ENCODE measurements around the gene HLA-DRA. TPM values are rescaled to one million over a fixed set of nuclear protein-coding genes. Genes with fewer than 3 reads are reported as not detected.

HLA-DRA gene
- total and polyA plus RNA-seq, 3 experiments from 2014 or later, result 36.6 to 41.3 (median 39.1) TPM

DNA sequence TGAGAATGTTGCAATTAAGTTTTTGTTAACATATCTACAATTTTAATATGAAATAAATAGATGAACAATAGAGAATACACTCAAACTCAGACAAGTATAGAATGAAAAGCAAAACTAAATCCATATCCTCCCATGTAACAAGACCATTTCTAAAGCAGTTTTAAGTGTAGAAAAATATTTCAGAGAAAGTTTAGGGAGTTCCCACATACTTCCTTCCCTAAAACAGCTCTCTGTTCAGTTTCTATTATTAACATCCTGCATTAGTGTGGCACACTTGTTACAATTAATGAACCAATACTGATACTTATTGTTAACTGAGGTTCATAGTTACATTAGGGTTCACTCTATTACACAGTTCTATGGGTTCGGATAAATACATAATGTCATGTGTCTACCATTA lies 52.0 kb downstream of the HLA-DRA start:
- DNase-seq, result no peak
- H3K4me1 Mint-ChIP-seq, result no peaks in the 10 kb centered on the region
- no peak overlapping the region for H3K27ac Mint-ChIP-seq
- Histone ChIP-seq H3K36me3 (ENCODE audit: insufficient read depth, low read length) (no peaks in the 10 kb centered on the region), H3K9me3 (ENCODE audit: low read length) (no peaks in the 10 kb centered on the region), H3K27me3 (ENCODE audit: insufficient read depth, low read length, poor library complexity, severe bottlenecking) (no peaks in the 10 kb centered on the region), H3K27ac (ENCODE audit: low read depth, low read length) (no peak overlapping the region), H3K4me1 (ENCODE audit: insufficient read depth, low read length) (no peaks in the 10 kb centered on the region), H3K4me3 (ENCODE audit: low read length) (no peak overlapping the region)
- ChIA-PET CTCF (no interaction called here), POLR2A (no interaction called here)
- peaks cover 0 to 5% of the 10 kb centered on the region in 2 donors for H3K27me3 Mint-ChIP-seq
- H3K9me3 Mint-ChIP-seq, result no peaks in the 10 kb centered on the region
- no peak overlapping the region for H3K4me3 Mint-ChIP-seq
- no peaks in the 10 kb centered on the region for H3K36me3 Mint-ChIP-seq

DNA sequence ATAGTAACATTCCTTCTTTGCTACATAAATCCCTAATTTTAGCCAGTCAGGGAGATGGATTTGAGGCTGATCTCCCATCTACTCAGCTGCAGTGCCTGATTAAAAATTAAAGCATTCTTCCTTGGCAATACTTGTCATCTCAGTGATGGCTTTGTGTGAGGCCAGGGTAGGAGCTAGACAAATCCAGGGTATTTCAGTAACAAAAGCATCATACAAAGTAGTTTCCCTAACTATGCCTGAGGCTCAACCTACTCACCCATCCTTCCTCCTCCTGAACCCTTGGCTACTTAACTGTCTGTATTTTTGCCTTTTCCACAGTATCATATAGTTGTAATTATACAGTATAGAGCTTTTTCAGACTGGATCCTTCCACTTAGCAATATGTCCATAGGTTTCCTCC lies 52.7 kb downstream of the HLA-DRA start:
- Mint-ChIP-seq H3K27me3 (peaks cover 0 to 5% of the 10 kb centered on the region in 2 donors), H3K27ac (no peak overlapping the region), H3K9me3 (no peaks in the 10 kb centered on the region), H3K4me1 (no peaks in the 10 kb centered on the region), H3K4me3 (no peak overlapping the region), H3K36me3 (no peaks in the 10 kb centered on the region)
- POLR2A ChIA-PET, result no interaction called here
- no peak overlapping the region for H3K27ac ChIP-seq (ENCODE audit: low read depth, low read length)
- H3K4me1 ChIP-seq (ENCODE audit: insufficient read depth, low read length), result no peaks in the 10 kb centered on the region
- no peak for DNase-seq
- H3K9me3 ChIP-seq (ENCODE audit: low read length), result no peaks in the 10 kb centered on the region
- CTCF ChIA-PET, result no interaction called here
- H3K4me3 ChIP-seq (ENCODE audit: low read length), result no peak overlapping the region
- H3K27me3 ChIP-seq (ENCODE audit: insufficient read depth, low read length, poor library complexity, severe bottlenecking), result no peaks in the 10 kb centered on the region
- no peaks in the 10 kb centered on the region for H3K36me3 ChIP-seq (ENCODE audit: insufficient read depth, low read length)

Other genes starting within 250 kb of the HLA-DRA start
- 10 to 100 TPM; 63.5 to 69.4 TPM for gene PBX2, start 249.7 kb upstream of the HLA-DRA start, total RNA-seq
- gene PBX2, start 249.7 kb upstream of the HLA-DRA start, polyA plus RNA-seq, result 2.2 TPM
- gene GPSM3, start 247.2 kb upstream of the HLA-DRA start, total RNA-seq, result 10 to 100 TPM; 82.0 to 89.5 TPM
- 136 TPM for gene GPSM3, start 247.2 kb upstream of the HLA-DRA start, polyA plus RNA-seq
- 1 to 10 TPM; 1.3 to 1.4 TPM for gene NOTCH4, start 215.8 kb upstream of the HLA-DRA start, total RNA-seq
- gene NOTCH4, start 215.8 kb upstream of the HLA-DRA start, polyA plus RNA-seq, result 0.71 TPM
- gene TSBP1, start 68.0 kb upstream of the HLA-DRA start, total RNA-seq, result not detected
- gene TSBP1, start 68.0 kb upstream of the HLA-DRA start, polyA plus RNA-seq, result not detected
- gene BTNL2, start 32.7 kb upstream of the HLA-DRA start, total RNA-seq, result not detected
- gene BTNL2, start 32.7 kb upstream of the HLA-DRA start, polyA plus RNA-seq, result not detected
- gene HLA-DRB5, start 90.4 kb downstream of the HLA-DRA start, total RNA-seq, result 1 to 10 TPM in 1 of 2 experiments, under 1 TPM in 1; 0.82 to 1.1 TPM
- gene HLA-DRB5, start 90.4 kb downstream of the HLA-DRA start, polyA plus RNA-seq, result 3.2 TPM
- 10 to 100 TPM; 24.7 to 26.1 TPM for gene HLA-DRB1, start 150.0 kb downstream of the HLA-DRA start, total RNA-seq
- gene HLA-DRB1, start 150.0 kb downstream of the HLA-DRA start, polyA plus RNA-seq, result 56.0 TPM
- gene HLA-DQA1, start 197.5 kb downstream of the HLA-DRA start, total RNA-seq, result 10 to 100 TPM; 20.3 to 22.2 TPM
- gene HLA-DQA1, start 197.5 kb downstream of the HLA-DRA start, polyA plus RNA-seq, result 3.2 TPM
- 10 to 100 TPM; 16.0 to 22.7 TPM for gene HLA-DQB1, start 226.8 kb downstream of the HLA-DRA start, total RNA-seq
- 4.3 TPM for gene HLA-DQB1, start 226.8 kb downstream of the HLA-DRA start, polyA plus RNA-seq

Measured in CD8-positive, alpha-beta memory T cell (primary cell).